Adrenal gland (tissue), 12 donors: ENCODE measurements around the gene TSSK6. TPM values are rescaled to one million over a fixed set of nuclear protein-coding genes. Genes with fewer than 3 reads are reported as not detected.
A peak's percentile ranks its signal among the peaks of the same experiment; 100 is the strongest.

Experiments used
- DNase-seq, 7 donors: peaks; one replicate each; pipeline ENCODE4 v3.0.0-alpha.2; 2019 to 2020
- H3K27ac ChIP-seq, 5 donors: fragments of 200-600 bp; sonication (generic) in 4 of 5; 1 replicate in 3 of 5; 2 replicates in 2 of 5; pipeline versions ENCODE4 v1.5.1 to v1.8.0; 2016 to 2020; ENCODE audit warnings: mild to moderate bottlenecking in 1 of 5
- H3K27me3 ChIP-seq: fragments of 200-600 bp; 2 replicates; pipeline ENCODE4 v1.8.0; 2021
- H3K36me3 ChIP-seq, 2 donors: fragments of 200-600 bp; replicated peaks in 1 of 2; 1 replicate in 1 of 2; 2 replicates in 1 of 2; pipeline versions ENCODE4 v1.5.1 to v1.8.0; 2018 to 2022
- H3K4me1 ChIP-seq, 2 donors: fragments of 200-600 bp; replicated peaks in 1 of 2; 1 replicate in 1 of 2; 2 replicates in 1 of 2; pipeline versions ENCODE4 v1.5.1 to v1.8.0; 2018 to 2021
- H3K4me3 ChIP-seq, 4 donors: fragments of 200-600 bp; sonication (generic) in 3 of 4; one replicate each; pipeline ENCODE4 v1.5.1; 2016 to 2018
- H3K9me3 ChIP-seq, 3 donors: fragments of 200-600 bp; sonication (generic) in 1 of 3; replicated peaks in 1 of 3; 1 replicate in 2 of 3; 2 replicates in 1 of 3; pipeline versions ENCODE4 v1.5.1 to v1.8.0; 2016 to 2021
- POLR2A ChIP-seq, 2 donors: fragments of 450-650 bp; IDR thresholded peaks; one replicate each; pipeline ENCODE4 v1.6.1; 2017; ENCODE audit warnings: antibody characterized with exemption in 2 of 2, mild to moderate bottlenecking in 2 of 2, moderate library complexity in 1 of 2
- WGBS, 4 donors: extraction: QIAGEN DNeasy Blood & Tissue Kit in 2 of 4; methylation state at CpG; one replicate each; pipeline versions ENCODE4 v1.1.5 to v1.1.7; 2013 to 2017; 5-methylcytosine and 5-hydroxymethylcytosine counted together
- intact Hi-C, 2 donors: fragments of 100-400 bp; cut with DNase I; formaldehyde crosslinking; loops; one replicate each; pipeline versions ENCODE4 v1.14.1 to v1.15.0; 2022 to 2023
- polyA plus RNA-seq, 3 donors: library from polyadenylated mRNA; stranded (reverse); fragments of 200-250 nt in 2 of 3; fragments of 350-450 nt in 1 of 3; fragmentation: Illumina TruSeq in 1 of 3; extraction: RNeasy Lipid Tissue Mini Kit (QIAGEN cat#74804) in 1 of 3; gene quantifications; one replicate each; pipeline ENCODE4 v1.2.3, GENCODE V29; 2013 to 2014
- total RNA-seq, 9 donors: library from RNA; depleted of rRNA in 4 of 9; stranded (reverse); fragments of >200 nt in 4 of 9; fragments of 120-200 nt in 1 of 9; fragmentation: NEBNext Ultra II Directional in 1 of 9; extraction: Animal tissue kit (Norgen Biotek cat#: 25700) in 1 of 9; gene quantifications; one replicate each; pipeline versions ENCODE4 v1.1.0 to v1.2.4, GENCODE V29; 2013 to 2023
- TF ChIP-seq, protein P1 (sequence below), 6 experiments: fragments of 450-650 bp in 4 of 6; fragments of 200-600 bp in 2 of 6; sonication (generic) in 1 of 6; IDR thresholded peaks; 1 replicate in 5 of 6; 2 replicates in 1 of 6; pipeline versions ENCODE4 v1.5.1 to v1.8.0; 2016 to 2021; ENCODE audit warnings: antibody characterized with exemption in 6 of 6, mild to moderate bottlenecking in 2 of 6, moderate library complexity in 1 of 6
- donor health status: healthy with polysubstance abuse.
- donor health status: Bipolar disorder and iron deficiency.
- donor health status: DM: yes; HTN: yes; CAD: no.
- donor health status: DM: no; HTN: no; CAD: no.
- donor health status: DM: no; HTN: no; CAD: no.
- donor health status: DM: yes; HTN: yes; CAD: no.

The TSSK6 gene
- total and polyA plus RNA-seq, 12 donors: 0.37 to 50.5 (median 3.4) TPM; not detected in 1

DNA sequence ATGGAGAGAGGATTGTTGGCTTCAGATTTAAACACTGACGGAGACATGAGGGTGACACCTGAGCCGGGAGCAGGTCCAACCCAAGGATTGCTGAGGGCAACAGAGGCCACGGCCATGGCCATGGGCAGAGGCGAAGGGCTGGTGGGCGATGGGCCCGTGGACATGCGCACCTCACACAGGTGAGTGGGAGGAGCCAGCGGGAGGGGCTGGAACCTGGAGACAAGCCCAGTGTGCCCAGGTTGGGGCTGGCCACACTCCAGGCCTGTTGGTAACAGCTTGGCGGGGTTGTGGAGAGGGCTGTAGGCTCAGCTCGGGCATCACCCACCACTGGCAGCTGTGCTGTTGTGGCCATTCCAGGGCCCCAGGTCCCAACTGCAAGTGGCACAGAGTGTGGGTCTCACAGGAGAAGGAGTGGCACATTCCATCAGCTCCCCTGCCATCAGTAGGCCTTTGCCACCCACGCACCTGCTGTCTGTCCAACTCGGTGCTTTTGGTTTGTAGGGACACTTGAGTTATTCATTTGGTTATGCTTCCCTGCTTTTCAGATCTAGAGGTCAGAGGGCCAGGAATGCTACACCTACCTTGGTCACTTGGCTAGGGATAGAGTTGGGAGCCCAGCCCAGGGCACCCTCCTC, 49.8 kb downstream of the TSSK6 start:
- H3K9me3 ChIP-seq: peaks cover 0 to 18% (median 0%) of the 10 kb centered on the region in 3 donors
- H3K4me3 ChIP-seq: no peak overlapping the region
- intact Hi-C loops: no loop called here
- no peak overlapping the region for H3K27ac ChIP-seq
- peaks cover 0 to 15% of the 10 kb centered on the region in 2 donors for H3K36me3 ChIP-seq
- no peak for DNase-seq
- peaks cover 41 to 43% of the 10 kb centered on the region in 2 donors for H3K4me1 ChIP-seq
- no peak for TF ChIP-seq POLR2A (IDR thresholded peaks at IDR 0.05)
- TF ChIP-seq, protein P1, sequence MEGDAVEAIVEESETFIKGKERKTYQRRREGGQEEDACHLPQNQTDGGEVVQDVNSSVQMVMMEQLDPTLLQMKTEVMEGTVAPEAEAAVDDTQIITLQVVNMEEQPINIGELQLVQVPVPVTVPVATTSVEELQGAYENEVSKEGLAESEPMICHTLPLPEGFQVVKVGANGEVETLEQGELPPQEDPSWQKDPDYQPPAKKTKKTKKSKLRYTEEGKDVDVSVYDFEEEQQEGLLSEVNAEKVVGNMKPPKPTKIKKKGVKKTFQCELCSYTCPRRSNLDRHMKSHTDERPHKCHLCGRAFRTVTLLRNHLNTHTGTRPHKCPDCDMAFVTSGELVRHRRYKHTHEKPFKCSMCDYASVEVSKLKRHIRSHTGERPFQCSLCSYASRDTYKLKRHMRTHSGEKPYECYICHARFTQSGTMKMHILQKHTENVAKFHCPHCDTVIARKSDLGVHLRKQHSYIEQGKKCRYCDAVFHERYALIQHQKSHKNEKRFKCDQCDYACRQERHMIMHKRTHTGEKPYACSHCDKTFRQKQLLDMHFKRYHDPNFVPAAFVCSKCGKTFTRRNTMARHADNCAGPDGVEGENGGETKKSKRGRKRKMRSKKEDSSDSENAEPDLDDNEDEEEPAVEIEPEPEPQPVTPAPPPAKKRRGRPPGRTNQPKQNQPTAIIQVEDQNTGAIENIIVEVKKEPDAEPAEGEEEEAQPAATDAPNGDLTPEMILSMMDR (IDR thresholded peaks at IDR 0.05): no peak
- 94 to 98% (median 95%) methylated on average over 10 to 12 of the region's 12 CpGs for WGBS, 4 donors
- H3K27me3 ChIP-seq: no peaks in the 10 kb centered on the region

- Histone ChIP-seq H3K36me3 (peaks cover 0 to 15% of the 10 kb centered on the region in 2 donors), H3K27ac (peak overlapping the region in 4 of 5 donors; percentile 25 to 92 (median 73)), H3K4me3 (no peak overlapping the region), H3K9me3 (peaks cover 0 to 18% (median 0%) of the 10 kb centered on the region in 3 donors), H3K4me1 (peaks cover 50 to 54% of the 10 kb centered on the region in 2 donors), H3K27me3 (no peaks in the 10 kb centered on the region)
- peak in 4 of 7 donors; percentile 65 to 73 (median 66) for DNase-seq
- WGBS, 4 donors: 50 to 66% (median 55%) methylated on average over 13 of the region's 13 CpGs
- intact Hi-C loops: no loop called here
- TF ChIP-seq, protein P1 (IDR thresholded peaks at IDR 0.05): no peak
- no peak for TF ChIP-seq POLR2A (IDR thresholded peaks at IDR 0.05)
Observed at GRCh38 chr19:19464339-19465098, 50.8 kb downstream of the TSSK6 start.

Other genes starting within 250 kb of the TSSK6 start
- 1 to 10 TPM in 2 of 9 donors, under 1 TPM in 3, not detected in 4; 0.28 to 1.1 (median 0.74) TPM for gene TM6SF2, start 242.2 kb downstream of the TSSK6 start, total RNA-seq
- gene TM6SF2, start 242.2 kb downstream of the TSSK6 start, polyA plus RNA-seq: 1 to 10 TPM in 2 of 3 donors, under 1 TPM in 1; 0.26 to 5.3 (median 1.3) TPM
- 10 to 100 TPM; 25.5 to 74.7 (median 53.9) TPM for gene SUGP1, start 195.0 kb downstream of the TSSK6 start, total RNA-seq
- 100 to 1,000 TPM in 1 of 3 donors, 10 to 100 TPM in 2; 55.9 to 130 (median 91.0) TPM for gene SUGP1, start 195.0 kb downstream of the TSSK6 start, polyA plus RNA-seq
- 10 to 100 TPM; 25.5 to 64.8 (median 48.8) TPM for gene MAU2, start 194.7 kb downstream of the TSSK6 start, total RNA-seq
- gene MAU2, start 194.7 kb downstream of the TSSK6 start, polyA plus RNA-seq: 10 to 100 TPM; 14.9 to 41.3 (median 29.5) TPM
- gene GATAD2A, start 109.9 kb downstream of the TSSK6 start, total RNA-seq: 100 to 1,000 TPM in 1 of 9 donors, 10 to 100 TPM in 8; 17.8 to 125 (median 65.3) TPM
- gene GATAD2A, start 109.9 kb downstream of the TSSK6 start, polyA plus RNA-seq: 10 to 100 TPM; 17.0 to 35.1 (median 20.9) TPM
- gene NDUFA13, start 677 bp upstream of the TSSK6 start, total RNA-seq: 100 to 1,000 TPM in 7 of 9 donors, 10 to 100 TPM in 2; 17.0 to 517 (median 323) TPM
- 100 to 1,000 TPM; 202 to 558 (median 329) TPM for gene NDUFA13, start 677 bp upstream of the TSSK6 start, polyA plus RNA-seq
- 1 to 10 TPM in 5 of 9 donors, under 1 TPM in 4; 0.36 to 5.7 (median 1.1) TPM for gene YJEFN3, start 13.4 kb upstream of the TSSK6 start, total RNA-seq
- gene YJEFN3, start 13.4 kb upstream of the TSSK6 start, polyA plus RNA-seq: 10 to 100 TPM in 1 of 3 donors, 1 to 10 TPM in 1, under 1 TPM in 1; 0.77 to 30.2 (median 6.1) TPM
- gene CILP2, start 22.7 kb upstream of the TSSK6 start, total RNA-seq: under 1 TPM in 2 of 9 donors, not detected in 7; 0.22 to 0.43 TPM
- gene CILP2, start 22.7 kb upstream of the TSSK6 start, polyA plus RNA-seq: under 1 TPM in 2 of 3 donors, not detected in 1; 0.13 to 0.24 TPM
- gene PBX4, start 103.1 kb upstream of the TSSK6 start, total RNA-seq: under 1 TPM in 6 of 9 donors, not detected in 3; 0.28 to 0.86 (median 0.66) TPM
- 1 to 10 TPM in 2 of 3 donors, not detected in 1; 2.9 to 6.3 TPM for gene PBX4, start 103.1 kb upstream of the TSSK6 start, polyA plus RNA-seq
- gene LPAR2, start 112.7 kb upstream of the TSSK6 start, total RNA-seq: 1 to 10 TPM in 8 of 9 donors, under 1 TPM in 1; 0.95 to 5.1 (median 3.6) TPM
- gene LPAR2, start 112.7 kb upstream of the TSSK6 start, polyA plus RNA-seq: 10 to 100 TPM in 1 of 3 donors, 1 to 10 TPM in 1, under 1 TPM in 1; 0.93 to 10.5 (median 3.8) TPM
- gene GMIP, start 128.1 kb upstream of the TSSK6 start, total RNA-seq: 10 to 100 TPM in 5 of 9 donors, 1 to 10 TPM in 3, under 1 TPM in 1; 0.44 to 17.0 (median 10.3) TPM
- gene GMIP, start 128.1 kb upstream of the TSSK6 start, polyA plus RNA-seq: 10 to 100 TPM in 1 of 3 donors, 1 to 10 TPM in 2; 2.7 to 13.8 (median 3.2) TPM
- gene ATP13A1, start 148.1 kb upstream of the TSSK6 start, total RNA-seq: 100 to 1,000 TPM in 4 of 9 donors, 10 to 100 TPM in 5; 21.1 to 195 (median 78.3) TPM
- 100 to 1,000 TPM in 2 of 3 donors, 10 to 100 TPM in 1; 18.7 to 132 (median 103) TPM for gene ATP13A1, start 148.1 kb upstream of the TSSK6 start, polyA plus RNA-seq
- 1 to 10 TPM; 1.3 to 9.8 (median 6.4) TPM for gene ZNF101, start 153.3 kb upstream of the TSSK6 start, total RNA-seq
- 10 to 100 TPM in 1 of 3 donors, 1 to 10 TPM in 2; 6.0 to 11.8 (median 6.2) TPM for gene ZNF101, start 153.3 kb upstream of the TSSK6 start, polyA plus RNA-seq
- gene ZNF14, start 217.6 kb upstream of the TSSK6 start, total RNA-seq: 1 to 10 TPM; 3.1 to 8.5 (median 4.2) TPM
- 1 to 10 TPM; 2.7 to 5.2 (median 3.9) TPM for gene ZNF14, start 217.6 kb upstream of the TSSK6 start, polyA plus RNA-seq